ENCODE results near the gene XPO4. TPM values are rescaled to one million over a fixed set of nuclear protein-coding genes. Genes with fewer than 3 reads are reported as not detected.
A peak's percentile ranks its signal among the peaks of the same experiment; 100 is the strongest.
"Not testable (repeated sequence)": the region's sequence is repeated elsewhere in the genome, so short reads cannot be mapped to it uniquely, and the experiment has no call there.

The XPO4 gene
- total RNA-seq, 4 donors from 2014 or later, result 15.0 to 23.2 (median 17.6) TPM

- Histone ChIP-seq H3K27ac (peak overlapping the region; percentile 80), H3K36me3 (no peaks in the 10 kb centered on the region), H3K27me3 (no peaks in the 10 kb centered on the region), H3K4me1 (peaks cover 12% of the 10 kb centered on the region), H3K9me3 (no peaks in the 10 kb centered on the region), H3K4me3 (no peak overlapping the region)
- 60% methylated on average over 3 of the region's 4 CpGs for WGBS
- no peak for DNase-seq (ENCODE audit: low spot score in 2 of 2)
- TF ChIP-seq CTCF (IDR thresholded peaks at IDR 0.05) (no peak), EP300 (IDR thresholded peaks at IDR 0.05) (no peak)
Observed at GRCh38 chr13:20939662-20940061, 37.1 kb upstream of the XPO4 start.

GRCh38 chr13:20938302-20938701 is 35.8 kb upstream of the XPO4 start:
- no peak for DNase-seq (ENCODE audit: low spot score in 2 of 2)
- H3K4me1 ChIP-seq, result peaks cover 7% of the 10 kb centered on the region
- H3K4me3 ChIP-seq, result no peak overlapping the region
- 77% methylated on average over 6 of the region's 6 CpGs for WGBS
- no peaks in the 10 kb centered on the region for H3K9me3 ChIP-seq
- H3K36me3 ChIP-seq, result no peaks in the 10 kb centered on the region
- H3K27ac ChIP-seq, result no peak overlapping the region
- no peaks in the 10 kb centered on the region for H3K27me3 ChIP-seq
- no peak for TF ChIP-seq POLR2A (IDR thresholded peaks at IDR 0.05)
- TF ChIP-seq EP300 (IDR thresholded peaks at IDR 0.05), result no peak
- TF ChIP-seq CTCF (IDR thresholded peaks at IDR 0.05), result no peak
- no peak for TF ChIP-seq POLR2AphosphoS5 (IDR thresholded peaks at IDR 0.05)

GRCh38 chr13:20927596-20928257 is 25.2 kb upstream of the XPO4 start:
- no peak overlapping the region for H3K27ac ChIP-seq
- H3K9me3 ChIP-seq, result no peaks in the 10 kb centered on the region
- H3K4me1 ChIP-seq, result no peaks in the 10 kb centered on the region
- no peaks in the 10 kb centered on the region for H3K27me3 ChIP-seq
- DNase-seq (ENCODE audit: low spot score in 2 of 2), result no peak
- H3K36me3 ChIP-seq, result no peaks in the 10 kb centered on the region
- TF ChIP-seq POLR2AphosphoS5 (IDR thresholded peaks at IDR 0.05) (no peak), CTCF (IDR thresholded peaks at IDR 0.05) (no peak), EP300 (IDR thresholded peaks at IDR 0.05) (no peak), POLR2A (IDR thresholded peaks at IDR 0.05) (no peak)
- 73% methylated on average over 4 of the region's 4 CpGs for WGBS
- no peak overlapping the region for H3K4me3 ChIP-seq

- not testable (repeated sequence) for H3K4me1 ChIP-seq; H3K27me3 ChIP-seq; H3K27ac ChIP-seq; H3K4me3 ChIP-seq; H3K9me3 ChIP-seq; DNase-seq (ENCODE audit: low spot score in 2 of 2); H3K36me3 ChIP-seq
- 89% methylated on average over 13 of the region's 13 CpGs for WGBS
Observed at GRCh38 chr13:20925395-20925790, 22.8 kb upstream of the XPO4 start.

- no peaks in the 10 kb centered on the region for H3K4me1 ChIP-seq
- H3K9me3 ChIP-seq, result no peaks in the 10 kb centered on the region
- DNase-seq (ENCODE audit: low spot score in 2 of 2), result peak in 1 of 2 donors; percentile 85
- H3K4me3 ChIP-seq, result no peak overlapping the region
- 38% methylated on average over 3 of the region's 3 CpGs for WGBS
- no peaks in the 10 kb centered on the region for H3K27me3 ChIP-seq
- no peak for TF ChIP-seq POLR2AphosphoS5 (IDR thresholded peaks at IDR 0.05)
- peak; percentile 14 to 61 for TF ChIP-seq CTCF (IDR thresholded peaks at IDR 0.05)
- H3K36me3 ChIP-seq, result no peaks in the 10 kb centered on the region
- H3K27ac ChIP-seq, result no peak overlapping the region
Observed at GRCh38 chr13:20924758-20925394, 22.3 kb upstream of the XPO4 start.

- H3K27me3 ChIP-seq, result no peaks in the 10 kb centered on the region
- no peak overlapping the region for H3K27ac ChIP-seq
- 81% methylated on average over 4 of the region's 4 CpGs for WGBS
- H3K4me3 ChIP-seq, result no peak overlapping the region
- H3K36me3 ChIP-seq, result no peaks in the 10 kb centered on the region
- H3K9me3 ChIP-seq, result no peaks in the 10 kb centered on the region
- DNase-seq (ENCODE audit: low spot score in 2 of 2), result no peak
- H3K4me1 ChIP-seq, result no peaks in the 10 kb centered on the region
- TF ChIP-seq EP300 (IDR thresholded peaks at IDR 0.05), result no peak
- no peak for TF ChIP-seq CTCF (IDR thresholded peaks at IDR 0.05)
- no peak for TF ChIP-seq POLR2AphosphoS5 (IDR thresholded peaks at IDR 0.05)
- TF ChIP-seq POLR2A (IDR thresholded peaks at IDR 0.05), result no peak
Observed at GRCh38 chr13:20923272-20923671, 20.7 kb upstream of the XPO4 start.

All from suprapubic skin (tissue), 4 donors.